ENCODE data around the gene PPP2R5E.

DNA sequence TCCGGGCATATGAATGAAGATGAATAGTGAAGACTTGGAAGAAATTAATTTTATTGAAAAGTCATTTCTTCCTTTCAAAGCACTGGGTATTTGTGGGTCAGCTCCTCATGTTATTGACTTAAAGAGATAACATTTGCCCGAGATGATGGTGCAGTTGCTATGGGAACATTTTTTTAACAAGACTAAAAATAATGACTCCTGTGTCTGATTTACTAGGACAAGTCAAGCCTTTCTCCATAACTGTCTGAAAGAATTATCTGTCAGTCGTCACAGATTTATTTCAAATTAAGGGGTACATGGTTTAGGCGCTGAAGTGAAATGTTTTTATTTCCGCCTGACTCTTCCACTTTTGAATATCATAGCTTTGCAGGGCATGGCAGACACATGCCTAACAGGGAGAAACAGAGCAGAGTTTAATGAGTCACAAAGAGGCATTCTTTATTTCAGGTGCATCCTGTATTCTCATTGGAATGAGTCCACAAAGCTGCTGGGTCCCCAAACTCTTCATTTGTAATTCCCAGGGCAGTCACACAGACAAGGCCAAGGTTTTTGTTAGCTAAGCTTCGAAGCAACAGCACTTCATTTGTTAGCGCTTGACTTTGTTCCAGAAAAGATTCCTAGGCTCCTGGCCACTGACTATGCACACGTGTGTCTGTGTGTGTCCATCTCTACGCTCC, 220.1 kb downstream of the PPP2R5E start:
- TF ChIP-seq POLR2AphosphoS5 (IDR thresholded peaks at IDR 0.05; ENCODE audit: low read depth, low read length) (no peak), TAF1 (IDR thresholded peaks at IDR 0.05; ENCODE audit: borderline replicate concordance, insufficient read depth, low read length) (no peak), SIN3A (IDR thresholded peaks at IDR 0.05; ENCODE audit: borderline replicate concordance, insufficient read depth, low read length) (no peak), FOXP2 (optimal IDR thresholded peaks at IDR 0.05; ENCODE audit: borderline replicate concordance, extremely low read depth, extremely low read length, insufficient read depth) (no peak)
- TF ChIP-seq, protein P1, sequence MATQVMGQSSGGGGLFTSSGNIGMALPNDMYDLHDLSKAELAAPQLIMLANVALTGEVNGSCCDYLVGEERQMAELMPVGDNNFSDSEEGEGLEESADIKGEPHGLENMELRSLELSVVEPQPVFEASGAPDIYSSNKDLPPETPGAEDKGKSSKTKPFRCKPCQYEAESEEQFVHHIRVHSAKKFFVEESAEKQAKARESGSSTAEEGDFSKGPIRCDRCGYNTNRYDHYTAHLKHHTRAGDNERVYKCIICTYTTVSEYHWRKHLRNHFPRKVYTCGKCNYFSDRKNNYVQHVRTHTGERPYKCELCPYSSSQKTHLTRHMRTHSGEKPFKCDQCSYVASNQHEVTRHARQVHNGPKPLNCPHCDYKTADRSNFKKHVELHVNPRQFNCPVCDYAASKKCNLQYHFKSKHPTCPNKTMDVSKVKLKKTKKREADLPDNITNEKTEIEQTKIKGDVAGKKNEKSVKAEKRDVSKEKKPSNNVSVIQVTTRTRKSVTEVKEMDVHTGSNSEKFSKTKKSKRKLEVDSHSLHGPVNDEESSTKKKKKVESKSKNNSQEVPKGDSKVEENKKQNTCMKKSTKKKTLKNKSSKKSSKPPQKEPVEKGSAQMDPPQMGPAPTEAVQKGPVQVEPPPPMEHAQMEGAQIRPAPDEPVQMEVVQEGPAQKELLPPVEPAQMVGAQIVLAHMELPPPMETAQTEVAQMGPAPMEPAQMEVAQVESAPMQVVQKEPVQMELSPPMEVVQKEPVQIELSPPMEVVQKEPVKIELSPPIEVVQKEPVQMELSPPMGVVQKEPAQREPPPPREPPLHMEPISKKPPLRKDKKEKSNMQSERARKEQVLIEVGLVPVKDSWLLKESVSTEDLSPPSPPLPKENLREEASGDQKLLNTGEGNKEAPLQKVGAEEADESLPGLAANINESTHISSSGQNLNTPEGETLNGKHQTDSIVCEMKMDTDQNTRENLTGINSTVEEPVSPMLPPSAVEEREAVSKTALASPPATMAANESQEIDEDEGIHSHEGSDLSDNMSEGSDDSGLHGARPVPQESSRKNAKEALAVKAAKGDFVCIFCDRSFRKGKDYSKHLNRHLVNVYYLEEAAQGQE (IDR thresholded peaks at IDR 0.05; ENCODE audit: insufficient read depth in 1 of 2, low read depth in 2 of 2, low read length in 2 of 2): no peak
